ENCODE results near the gene PRSS36.

GRCh38 chr16:31107465-31107867 is 42.4 kb downstream of the PRSS36 start:
- TF ChIP-seq TARDBP (IDR thresholded peaks at IDR 0.05), result no peak
- no peak for TF ChIP-seq SP1 (IDR thresholded peaks at IDR 0.05)
- no peak for TF ChIP-seq ZNF384 (IDR thresholded peaks at IDR 0.05)
- no peak for TF ChIP-seq CTBP1 (IDR thresholded peaks at IDR 0.05; ENCODE audit: borderline replicate concordance)
